Spinal cord (tissue), 10 donors: ENCODE measurements around the gene STRN. TPM values are rescaled to one million over a fixed set of nuclear protein-coding genes. Genes with fewer than 3 reads are reported as not detected.

ENCODE experiments used
- DNase-seq, 6 donors: peaks; one replicate each; pipeline versions ENCODE4 v3.0.0 to v3.0.0-alpha.2; 2013 to 2015; ENCODE audit warnings: low spot score in 6 of 6, low read depth in 4 of 6
- H3K27ac ChIP-seq: one replicate; pipeline ENCODE4 v1.5.1; 2013; ENCODE audit warnings: low read depth, low read length, control low read depth
- H3K27me3 ChIP-seq: one replicate; pipeline ENCODE4 v1.6.1; 2013; ENCODE audit warnings: low read length; ENCODE audit not compliant: control insufficient read depth, insufficient read depth
- H3K36me3 ChIP-seq: one replicate; pipeline ENCODE4 v1.6.1; 2013; ENCODE audit warnings: low read length; ENCODE audit not compliant: control insufficient read depth, insufficient read depth
- H3K4me1 ChIP-seq: one replicate; pipeline ENCODE4 v1.6.1; 2013; ENCODE audit warnings: low read length; ENCODE audit not compliant: control insufficient read depth, insufficient read depth
- H3K4me3 ChIP-seq: one replicate; pipeline ENCODE4 v1.5.1; 2013; ENCODE audit warnings: low read depth, low read length, control low read depth
- H3K9me3 ChIP-seq: one replicate; pipeline ENCODE4 v1.6.1; 2013; ENCODE audit warnings: low read length; ENCODE audit not compliant: control insufficient read depth, insufficient read depth
- WGBS: methylation state at CpG from one replicate; pipeline ENCODE4 v1.1.5; 2013; ENCODE audit warnings: missing lambda C conversion rate; ENCODE audit not compliant: insufficient coverage; 5-methylcytosine and 5-hydroxymethylcytosine counted together
- polyA plus RNA-seq, 2 donors: library from polyadenylated mRNA; unstranded; fragments of 120-200 nt; gene quantifications; one replicate each; pipeline ENCODE4 v1.2.1, GENCODE V29; 2013; ENCODE audit not compliant: insufficient read length in 2 of 2
- total RNA-seq, 2 donors: library from RNA; depleted of rRNA in 1 of 2; stranded (reverse); fragments of 120-200 nt in 1 of 2; fragments of >200 nt in 1 of 2; gene quantifications; one replicate each; pipeline versions ENCODE4 v1.2.3 to v1.2.4, GENCODE V29; 2013 to 2014
- donor health status: healthy.

STRN gene
- total and polyA plus RNA-seq, 4 donors = 40.2 to 107 (median 62.8) TPM

- no peak overlapping the region for H3K27ac ChIP-seq
- H3K27me3 ChIP-seq = peaks cover 2% of the 10 kb centered on the region
- WGBS = 16% methylated on average over 3 of the region's 7 CpGs
- no peaks in the 10 kb centered on the region for H3K36me3 ChIP-seq
- no peaks in the 10 kb centered on the region for H3K9me3 ChIP-seq
- peak in 1 of 6 donors; percentile 26 for DNase-seq
- no peak overlapping the region for H3K4me3 ChIP-seq
- peaks cover 8% of the 10 kb centered on the region for H3K4me1 ChIP-seq
Measured at GRCh38 chr2:36824273-36824672, 142.1 kb downstream of the STRN start.

GRCh38 chr2:36823862-36824261, 142.5 kb downstream of the STRN start:
- Histone ChIP-seq H3K27me3 (peaks cover 2% of the 10 kb centered on the region), H3K9me3 (no peaks in the 10 kb centered on the region), H3K27ac (no peak overlapping the region), H3K4me3 (no peak overlapping the region), H3K36me3 (no peaks in the 10 kb centered on the region), H3K4me1 (peaks cover 8% of the 10 kb centered on the region)
- no peak for DNase-seq
- WGBS = 86% methylated on average over 7 of the region's 10 CpGs

GRCh38 chr2:36820942-36821605, 145.3 kb downstream of the STRN start:
- Histone ChIP-seq H3K4me3 (no peak overlapping the region), H3K36me3 (no peaks in the 10 kb centered on the region), H3K9me3 (no peaks in the 10 kb centered on the region), H3K27ac (no peak overlapping the region), H3K27me3 (peaks cover 2% of the 10 kb centered on the region), H3K4me1 (peaks cover 8% of the 10 kb centered on the region)
- DNase-seq = peak in 3 of 6 donors; percentile 3 to 76 (median 42)
- 21% methylated on average over 4 of the region's 7 CpGs for WGBS

- no peaks in the 10 kb centered on the region for H3K36me3 ChIP-seq
- H3K27ac ChIP-seq = no peak overlapping the region
- no peaks in the 10 kb centered on the region for H3K9me3 ChIP-seq
- DNase-seq = no peak
- H3K4me1 ChIP-seq = peaks cover 8% of the 10 kb centered on the region
- H3K27me3 ChIP-seq = no peaks in the 10 kb centered on the region
- 80% methylated on average over 1 of the region's 4 CpGs for WGBS
- no peak overlapping the region for H3K4me3 ChIP-seq
Measured at GRCh38 chr2:36819095-36819711, 147.1 kb downstream of the STRN start.

- 100% methylated on average over 2 of the region's 2 CpGs for WGBS
- no peaks in the 10 kb centered on the region for H3K36me3 ChIP-seq
- no peak overlapping the region for H3K4me3 ChIP-seq
- H3K27ac ChIP-seq = no peak overlapping the region
- H3K4me1 ChIP-seq = peaks cover 8% of the 10 kb centered on the region
- no peaks in the 10 kb centered on the region for H3K9me3 ChIP-seq
- no peak for DNase-seq
- H3K27me3 ChIP-seq = no peaks in the 10 kb centered on the region
Measured at GRCh38 chr2:36818542-36818941, 147.8 kb downstream of the STRN start.

GRCh38 chr2:36812196-36812595, 154.1 kb downstream of the STRN start:
- Histone ChIP-seq H3K4me3 (no peak overlapping the region), H3K36me3 (no peaks in the 10 kb centered on the region), H3K9me3 (no peaks in the 10 kb centered on the region), H3K4me1 (no peaks in the 10 kb centered on the region), H3K27me3 (no peaks in the 10 kb centered on the region), H3K27ac (no peak overlapping the region)
- DNase-seq = no peak
- WGBS = 54% methylated on average over 6 of the region's 6 CpGs

- 89% methylated on average over 5 of the region's 5 CpGs for WGBS
- no peak for DNase-seq
Measured at GRCh38 chr2:36811071-36811470, 155.3 kb downstream of the STRN start.

GRCh38 chr2:36809069-36809445, 157.3 kb downstream of the STRN start:
- H3K4me3 ChIP-seq = no peak overlapping the region
- no peaks in the 10 kb centered on the region for H3K4me1 ChIP-seq
- DNase-seq = no peak
- H3K36me3 ChIP-seq = no peaks in the 10 kb centered on the region
- H3K27me3 ChIP-seq = no peaks in the 10 kb centered on the region
- WGBS = 100% methylated on average over 2 of the region's 3 CpGs
- H3K9me3 ChIP-seq = no peaks in the 10 kb centered on the region
- no peak overlapping the region for H3K27ac ChIP-seq

More at GRCh38 chr2:36811071-36811470, 155.3 kb downstream of the STRN start:
- no peaks in the 10 kb centered on the region for H3K27me3 ChIP-seq
- H3K4me3 ChIP-seq = no peak overlapping the region
- no peaks in the 10 kb centered on the region for H3K4me1 ChIP-seq
- no peaks in the 10 kb centered on the region for H3K9me3 ChIP-seq
- H3K36me3 ChIP-seq = no peaks in the 10 kb centered on the region
- no peak overlapping the region for H3K27ac ChIP-seq

GRCh38 chr2:36808386-36809068, 157.8 kb downstream of the STRN start:
- H3K9me3 ChIP-seq = no peaks in the 10 kb centered on the region
- H3K4me3 ChIP-seq = no peak overlapping the region
- H3K27me3 ChIP-seq = no peaks in the 10 kb centered on the region
- no peaks in the 10 kb centered on the region for H3K4me1 ChIP-seq
- WGBS = 96% methylated on average over 35 of the region's 35 CpGs
- H3K36me3 ChIP-seq = no peaks in the 10 kb centered on the region
- no peak overlapping the region for H3K27ac ChIP-seq
- DNase-seq = no peak
